Measurements from ENCODE around the gene RBM10.

- TF ChIP-seq CTCF (IDR thresholded peaks at IDR 0.05; ENCODE audit: insufficient read depth, low read length, poor library complexity, severe bottlenecking) (no peak), EZH2phosphoT487 (conservative IDR thresholded peaks at IDR 0.05; ENCODE audit: low read length) (no peak)
Observed at GRCh38 chrX:47172549-47172948, 27.5 kb downstream of the RBM10 start.

Measured in SU-DHL-6 (cell line).